Liver (tissue), 3 donors: ENCODE data around the gene LRRK1.

Experiments used
- CTCF ChIP-seq: fragments of 150-350 bp; IDR thresholded peaks from 2 replicates; pipeline ENCODE4 v1.5.1; 2017; ENCODE audit warnings: improper control_type of control experiment, low read depth, low read length; ENCODE audit not compliant: missing input control
- GABPA ChIP-seq, 2 donors: IDR thresholded peaks in 1 of 2; conservative IDR thresholded peaks in 1 of 2; 2 replicates each; pipeline ENCODE4 v1.6.1; 2016; ENCODE audit warnings: antibody characterized with exemption in 2 of 2, mild to moderate bottlenecking in 1 of 2, moderate library complexity in 1 of 2
- HNF4G ChIP-seq: IDR thresholded peaks from 2 replicates; pipeline ENCODE4 v1.6.1; 2016; ENCODE audit warnings: antibody characterized with exemption
- JUND ChIP-seq, 2 donors: IDR thresholded peaks; 2 replicates each; pipeline ENCODE4 v1.6.1; 2016; ENCODE audit warnings: antibody characterized with exemption in 2 of 2
- MAX ChIP-seq: IDR thresholded peaks from 2 replicates; pipeline ENCODE4 v1.6.1; 2016; ENCODE audit warnings: antibody characterized with exemption
- NR2F2 ChIP-seq: IDR thresholded peaks from 2 replicates; pipeline ENCODE4 v1.6.1; 2016; ENCODE audit warnings: antibody characterized with exemption
- RAD21 ChIP-seq, 2 donors: IDR thresholded peaks; 2 replicates each; pipeline ENCODE4 v1.6.1; 2016; ENCODE audit warnings: antibody characterized with exemption in 2 of 2, mild to moderate bottlenecking in 2 of 2
- REST ChIP-seq: IDR thresholded peaks from 2 replicates; pipeline ENCODE4 v1.6.1; 2016; ENCODE audit warnings: antibody characterized with exemption, mild to moderate bottlenecking
- RXRA ChIP-seq, 2 donors: IDR thresholded peaks; 2 replicates each; pipeline ENCODE4 v1.6.1; 2017 to 2018; ENCODE audit warnings: antibody characterized with exemption in 2 of 2, mild to moderate bottlenecking in 1 of 2
- SP1 ChIP-seq: IDR thresholded peaks from 2 replicates; pipeline ENCODE4 v1.6.1; 2018; ENCODE audit warnings: antibody characterized with exemption, mild to moderate bottlenecking
- TAF1 ChIP-seq: conservative IDR thresholded peaks from 2 replicates; pipeline ENCODE4 v1.6.1; 2016; ENCODE audit warnings: antibody characterized with exemption, mild to moderate bottlenecking
- YY1 ChIP-seq: IDR thresholded peaks from 2 replicates; pipeline ENCODE4 v1.6.1; 2016; ENCODE audit warnings: antibody characterized with exemption, mild to moderate bottlenecking
- ZBTB33 ChIP-seq: IDR thresholded peaks from 2 replicates; pipeline ENCODE4 v1.6.1; 2016; ENCODE audit warnings: antibody characterized with exemption
- donor health status: healthy.
- donor health status: healthy.

- peak; percentile 90 for TF ChIP-seq CTCF
- no peak for TF ChIP-seq MAX
- no peak for TF ChIP-seq TAF1
- peak; percentile 65 to 80 for TF ChIP-seq RAD21 (IDR thresholded peaks at IDR 0.05)
- TF ChIP-seq NR2F2: peak; percentile 56
- TF ChIP-seq JUND (IDR thresholded peaks at IDR 0.05): no peak
- no peak for TF ChIP-seq GABPA (IDR thresholded peaks at IDR 0.05 in 1 of 2, conservative IDR thresholded peaks at IDR 0.05 in 1 of 2)
- TF ChIP-seq ZBTB33: no peak
- peak; percentile 27 for TF ChIP-seq YY1
- TF ChIP-seq SP1: no peak
- no peak for TF ChIP-seq REST
- no peak for TF ChIP-seq RXRA (IDR thresholded peaks at IDR 0.05)
- no peak for TF ChIP-seq HNF4G
Measured at GRCh38 chr15:101008158-101009139, 89.3 kb downstream of the LRRK1 start.
